GM23248 (cell line): ENCODE results near the gene TXN2.

ENCODE experiments used
- EZH2 ChIP-seq: fragments of 200-600 bp; sonication (generic); IDR thresholded peaks from 2 replicates; pipeline ENCODE4 v1.6.1; 2018; ENCODE audit warnings: antibody characterized with exemption, mild to moderate bottlenecking; ENCODE audit not compliant: insufficient read depth, poor library complexity, severe bottlenecking
- EZH2phosphoT487 ChIP-seq: fragments of 200-600 bp; sonication (generic); IDR thresholded peaks from 2 replicates; pipeline ENCODE4 v1.6.1; 2018; ENCODE audit warnings: antibody characterized with exemption, moderate library complexity, mild to moderate bottlenecking, low read depth; ENCODE audit not compliant: insufficient read depth

GRCh38 chr22:36424901-36425579 lies 56.4 kb downstream of the TXN2 start:
- TF ChIP-seq EZH2phosphoT487, result no peak
- TF ChIP-seq EZH2, result no peak
